ENCODE data around the gene TIRAP.

TIRAP gene

DNA sequence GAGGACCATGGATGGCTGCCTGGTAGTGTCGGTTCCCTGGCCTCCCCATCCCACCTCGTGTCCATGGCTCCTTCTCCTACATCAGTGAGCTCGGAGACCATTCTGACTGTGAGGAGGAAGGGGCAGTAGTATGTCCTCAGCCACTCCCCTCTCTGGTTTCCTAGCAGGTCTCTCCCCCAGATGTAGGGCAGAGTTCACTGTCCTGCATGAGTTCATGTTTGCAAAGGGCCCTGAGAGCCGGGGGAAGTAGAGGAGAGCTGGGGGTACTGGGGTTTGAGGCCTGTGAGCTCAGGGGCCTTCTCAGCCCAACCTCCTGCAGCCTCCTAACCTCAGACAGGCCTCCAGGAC is 54.2 kb downstream of the TIRAP start:
- H3K9me3 Mint-ChIP-seq, result no peaks in the 10 kb centered on the region
- H3K4me1 Mint-ChIP-seq, result peaks cover 71% of the 10 kb centered on the region
- TF ChIP-seq CTCF (IDR thresholded peaks at IDR 0.05; ENCODE audit: unreplicated experiment in 3 of 3), result no peak
- H3K36me3 Mint-ChIP-seq (ENCODE audit: low read depth), result peaks cover 25% of the 10 kb centered on the region
- H3K27ac Mint-ChIP-seq, result peak overlapping the region in 1 of 3 experiments; percentile 47
- H3K4me3 Mint-ChIP-seq, result no peak overlapping the region
- H3K27me3 Mint-ChIP-seq (ENCODE audit: low read depth), result peaks cover 10% of the 10 kb centered on the region

DNA sequence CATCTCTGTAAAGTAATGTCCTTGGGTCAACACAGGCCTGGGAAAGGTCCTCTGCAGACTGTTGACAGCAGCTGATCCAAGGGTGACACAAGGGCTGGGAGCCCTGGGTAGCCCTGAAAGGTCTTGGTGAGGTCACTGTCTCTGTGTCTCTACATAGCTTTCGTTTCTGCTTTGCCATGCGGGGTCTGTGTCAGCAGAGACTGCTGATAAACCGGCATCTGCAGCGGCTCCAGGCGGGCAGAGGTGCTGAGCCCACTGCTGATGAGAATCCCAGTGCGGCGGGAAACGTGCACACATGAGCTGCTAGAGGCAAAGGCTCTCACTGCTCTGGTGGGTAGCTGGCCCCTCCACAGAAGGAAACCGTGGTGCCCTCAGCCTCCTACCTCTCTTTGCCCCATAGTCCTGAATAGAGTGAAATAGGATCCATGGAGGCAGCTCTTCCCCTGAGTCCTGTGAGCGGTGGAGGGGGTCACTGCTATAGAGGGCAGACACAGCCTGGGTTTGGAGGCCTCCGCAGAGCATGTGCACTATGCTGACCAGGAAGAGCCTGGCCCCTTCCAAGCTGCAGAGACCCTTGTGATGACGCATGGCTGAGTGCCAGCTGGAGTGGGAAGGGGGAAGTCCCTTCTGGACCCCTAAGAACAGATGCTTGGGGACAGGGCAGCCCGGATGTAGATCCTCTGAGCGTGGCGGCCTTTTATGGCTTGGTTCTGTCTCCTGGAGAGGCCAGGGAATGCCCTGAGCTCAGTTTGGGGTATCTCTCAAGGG is 54.8 kb downstream of the TIRAP start:
- H3K4me1 Mint-ChIP-seq, result peaks cover 71% of the 10 kb centered on the region
- no peak overlapping the region for H3K4me3 Mint-ChIP-seq
- TF ChIP-seq CTCF (IDR thresholded peaks at IDR 0.05; ENCODE audit: unreplicated experiment in 3 of 3), result no peak
- peaks cover 27% of the 10 kb centered on the region for H3K36me3 Mint-ChIP-seq (ENCODE audit: low read depth)
- H3K27ac Mint-ChIP-seq, result no peak overlapping the region
- H3K9me3 Mint-ChIP-seq, result no peaks in the 10 kb centered on the region
- H3K27me3 Mint-ChIP-seq (ENCODE audit: low read depth), result peaks cover 10% of the 10 kb centered on the region

GRCh38 chr11:126338346-126339055 is 55.6 kb downstream of the TIRAP start:
- Mint-ChIP-seq H3K36me3 (ENCODE audit: low read depth) (peaks cover 24% of the 10 kb centered on the region), H3K4me3 (no peak overlapping the region), H3K27ac (peak overlapping the region in 1 of 3 experiments; percentile 76), H3K9me3 (no peaks in the 10 kb centered on the region), H3K27me3 (ENCODE audit: low read depth) (peaks cover 10% of the 10 kb centered on the region), H3K4me1 (peaks cover 70% of the 10 kb centered on the region)
- TF ChIP-seq CTCF (IDR thresholded peaks at IDR 0.05; ENCODE audit: unreplicated experiment in 3 of 3), result no peak

GRCh38 chr11:126339073-126339862 is 56.4 kb downstream of the TIRAP start:
- peak overlapping the region in 2 of 3 experiments; percentile 47 to 76 for H3K27ac Mint-ChIP-seq
- H3K9me3 Mint-ChIP-seq, result no peaks in the 10 kb centered on the region
- no peak overlapping the region for H3K4me3 Mint-ChIP-seq
- no peak for TF ChIP-seq CTCF (IDR thresholded peaks at IDR 0.05; ENCODE audit: unreplicated experiment in 3 of 3)
- H3K27me3 Mint-ChIP-seq (ENCODE audit: low read depth), result peaks cover 10% of the 10 kb centered on the region
- H3K36me3 Mint-ChIP-seq (ENCODE audit: low read depth), result peaks cover 22% of the 10 kb centered on the region
- peaks cover 70% of the 10 kb centered on the region for H3K4me1 Mint-ChIP-seq

- H3K27ac Mint-ChIP-seq, result peak overlapping the region in 1 of 3 experiments; percentile 76
- H3K27me3 Mint-ChIP-seq (ENCODE audit: low read depth), result peaks cover 10% of the 10 kb centered on the region
- peaks cover 67% of the 10 kb centered on the region for H3K4me1 Mint-ChIP-seq
- no peaks in the 10 kb centered on the region for H3K9me3 Mint-ChIP-seq
- no peak for TF ChIP-seq CTCF (IDR thresholded peaks at IDR 0.05; ENCODE audit: unreplicated experiment in 3 of 3)
- peaks cover 26% of the 10 kb centered on the region for H3K36me3 Mint-ChIP-seq (ENCODE audit: low read depth)
- no peak overlapping the region for H3K4me3 Mint-ChIP-seq
These were observed 57.1 kb downstream of the TIRAP start for GRCh38 chr11:126339863-126340434.

Measured in nephron (organoid).